Nephron (organoid): ENCODE results near the gene ZNF618.

ENCODE experiments used
- H3K27ac Mint-ChIP-seq, 3 experiments: 2 replicates each; pipeline ENCODE4 v1.8.0; 2020; ENCODE audit warnings: mixed read lengths in 3 of 3, mild to moderate bottlenecking in 2 of 3, moderate library complexity in 1 of 3
- H3K27me3 Mint-ChIP-seq: 2 replicates; pipeline ENCODE4 v1.8.0; 2021; ENCODE audit warnings: low read depth, mild to moderate bottlenecking, moderate library complexity, mixed read lengths
- H3K36me3 Mint-ChIP-seq: 2 replicates; pipeline ENCODE4 v1.8.0; 2020; ENCODE audit warnings: low read depth, mixed read lengths
- H3K4me1 Mint-ChIP-seq: 2 replicates; pipeline ENCODE4 v1.8.0; 2020; ENCODE audit warnings: mixed read lengths
- H3K4me3 Mint-ChIP-seq, 3 experiments: 2 replicates each; pipeline ENCODE4 v1.8.0; 2020; ENCODE audit warnings: mild to moderate bottlenecking in 3 of 3, mixed read lengths in 3 of 3, moderate library complexity in 2 of 3
- H3K9me3 Mint-ChIP-seq: 2 replicates; pipeline ENCODE4 v1.8.0; 2020; ENCODE audit warnings: mixed read lengths
- CTCF ChIP-seq, 3 experiments: fragments of 200-600 bp; sonication (generic); IDR thresholded peaks; one replicate each; pipeline ENCODE4 v1.5.0; 2021; ENCODE audit warnings: antibody characterized with exemption in 3 of 3; ENCODE audit not compliant: unreplicated experiment in 3 of 3

The ZNF618 gene

GRCh38 chr9:114005371-114006154 is 129.5 kb downstream of the ZNF618 start:
- Mint-ChIP-seq H3K36me3 (peaks cover 78% of the 10 kb centered on the region), H3K27me3 (no peaks in the 10 kb centered on the region), H3K27ac (peak overlapping the region in 1 of 3 experiments; percentile 41), H3K4me1 (peaks cover 18% of the 10 kb centered on the region), H3K4me3 (no peak overlapping the region), H3K9me3 (no peaks in the 10 kb centered on the region)
- TF ChIP-seq CTCF (IDR thresholded peaks at IDR 0.05; ENCODE audit: unreplicated experiment in 3 of 3) = no peak

GRCh38 chr9:114006155-114006550 is 130.0 kb downstream of the ZNF618 start:
- TF ChIP-seq CTCF (IDR thresholded peaks at IDR 0.05; ENCODE audit: unreplicated experiment in 3 of 3) = no peak
- H3K27me3 Mint-ChIP-seq = no peaks in the 10 kb centered on the region
- no peak overlapping the region for H3K4me3 Mint-ChIP-seq
- peaks cover 83% of the 10 kb centered on the region for H3K36me3 Mint-ChIP-seq
- H3K4me1 Mint-ChIP-seq = peaks cover 16% of the 10 kb centered on the region
- H3K27ac Mint-ChIP-seq = no peak overlapping the region
- H3K9me3 Mint-ChIP-seq = no peaks in the 10 kb centered on the region

- peaks cover 4% of the 10 kb centered on the region for H3K9me3 Mint-ChIP-seq
- H3K4me3 Mint-ChIP-seq = no peak overlapping the region
- peaks cover 16% of the 10 kb centered on the region for H3K4me1 Mint-ChIP-seq
- TF ChIP-seq CTCF (IDR thresholded peaks at IDR 0.05; ENCODE audit: unreplicated experiment in 3 of 3) = no peak
- no peaks in the 10 kb centered on the region for H3K27me3 Mint-ChIP-seq
- H3K27ac Mint-ChIP-seq = no peak overlapping the region
- H3K36me3 Mint-ChIP-seq = peaks cover 92% of the 10 kb centered on the region
Observed at GRCh38 chr9:114006931-114007691, 131.0 kb downstream of the ZNF618 start.

- Mint-ChIP-seq H3K4me3 (no peak overlapping the region), H3K9me3 (peaks cover 11% of the 10 kb centered on the region), H3K4me1 (peaks cover 16% of the 10 kb centered on the region), H3K27ac (no peak overlapping the region), H3K36me3 (peaks cover 95% of the 10 kb centered on the region), H3K27me3 (no peaks in the 10 kb centered on the region)
- no peak for TF ChIP-seq CTCF (IDR thresholded peaks at IDR 0.05; ENCODE audit: unreplicated experiment in 3 of 3)
Observed at GRCh38 chr9:114007991-114008666, 132.0 kb downstream of the ZNF618 start.

- H3K4me1 Mint-ChIP-seq = peaks cover 9% of the 10 kb centered on the region
- no peak overlapping the region for H3K27ac Mint-ChIP-seq
- H3K4me3 Mint-ChIP-seq = no peak overlapping the region
- no peak for TF ChIP-seq CTCF (IDR thresholded peaks at IDR 0.05; ENCODE audit: unreplicated experiment in 3 of 3)
- H3K9me3 Mint-ChIP-seq = peaks cover 12% of the 10 kb centered on the region
- H3K27me3 Mint-ChIP-seq = no peaks in the 10 kb centered on the region
- peaks cover 94% of the 10 kb centered on the region for H3K36me3 Mint-ChIP-seq
Observed at GRCh38 chr9:114008667-114009410, 132.7 kb downstream of the ZNF618 start.
